Activated T-cell treated with anti-CD3 and anti-CD28 coated beads, Interleukin-2, amount 50 U/mL, for 1 hour (primary cell): ENCODE measurements around the gene RPS29.

ENCODE experiments used
- DNase-seq: peaks from one replicate; pipeline ENCODE4 v3.0.0-alpha.2; 2020

The RPS29 gene

GRCh38 chr14:49549446-49549845, 36.7 kb downstream of the RPS29 start:
- DNase-seq = no peak

GRCh38 chr14:49546766-49547165, 39.4 kb downstream of the RPS29 start:
- DNase-seq = no peak

- DNase-seq = no peak
Observed at GRCh38 chr14:49545716-49546115, 40.5 kb downstream of the RPS29 start.

GRCh38 chr14:49545071-49545470, 41.1 kb downstream of the RPS29 start:
- no peak for DNase-seq

GRCh38 chr14:49541049-49541448, 45.1 kb downstream of the RPS29 start:
- DNase-seq = no peak

GRCh38 chr14:49538852-49539251, 47.3 kb downstream of the RPS29 start:
- DNase-seq = no peak
